NT2/D1 (cell line): Measurements from ENCODE around the gene SQSTM1.

Experiments used
- SUZ12 ChIP-seq: IDR thresholded peaks from 2 replicates; pipeline ENCODE4 v1.6.1; 2011; ENCODE audit not compliant: insufficient read length, insufficient read depth; ENCODE audit errors: extremely low read depth
- YY1 ChIP-seq: IDR thresholded peaks from 2 replicates; pipeline ENCODE4 v1.6.1; 2011; ENCODE audit not compliant: insufficient read length, insufficient read depth
- ZNF274 ChIP-seq: IDR thresholded peaks from 2 replicates; pipeline ENCODE4 v1.6.1; 2011; ENCODE audit warnings: mild to moderate bottlenecking, low read depth, low read length

DNA sequence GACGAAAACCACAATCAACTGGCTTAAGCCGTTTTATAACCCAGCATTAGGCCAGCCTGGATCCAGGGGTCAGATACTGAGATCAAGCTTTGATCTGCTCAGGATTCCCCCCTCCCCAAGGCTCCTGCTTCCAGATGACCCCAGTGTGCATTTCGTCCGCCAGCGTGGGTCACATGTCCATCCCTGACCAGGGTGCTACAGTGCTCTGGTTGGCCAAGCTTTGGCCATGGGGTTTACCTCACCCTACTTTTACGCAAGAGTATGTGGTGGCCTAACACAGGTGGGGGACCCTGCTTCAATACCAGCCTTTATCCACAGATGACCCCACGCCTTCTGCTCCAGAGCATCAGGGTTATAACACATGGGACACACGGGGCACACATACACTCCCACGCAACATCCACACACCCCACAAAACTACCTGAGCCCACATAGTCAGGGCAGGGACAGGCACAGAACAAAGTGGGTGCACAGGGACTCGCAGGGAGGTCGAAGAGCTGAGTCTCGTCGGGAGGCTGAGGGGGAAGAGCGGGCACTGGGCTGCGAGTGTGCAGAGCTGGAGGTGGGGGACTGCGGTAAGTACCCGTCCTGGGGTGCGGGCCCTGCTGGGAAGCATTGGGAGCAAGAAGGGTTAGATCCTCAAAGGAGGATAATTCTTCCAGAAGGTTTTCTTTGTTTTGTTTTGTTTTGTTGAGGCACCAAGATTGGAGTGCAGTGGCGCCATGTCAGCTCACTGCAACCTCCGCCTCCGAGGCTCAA lies 5.0 kb upstream of the SQSTM1 start:
- TF ChIP-seq YY1 (no peak), ZNF274 (no peak), SUZ12 (no peak)
